T-helper 2 cell (primary cell): ENCODE data around the gene RYR2.
"Not testable (repeated sequence)": the region's sequence is repeated elsewhere in the genome, so short reads cannot be mapped to it uniquely, and the experiment has no call there.

ENCODE experiments used
- DNase-seq, 5 experiments: peaks; one replicate each; pipeline versions ENCODE4 v3.0.0 to v3.0.0-alpha.2; 2012 to 2022

The RYR2 gene

GRCh38 chr1:237270353-237270752, 228.4 kb downstream of the RYR2 start:
- no peak for DNase-seq

DNA sequence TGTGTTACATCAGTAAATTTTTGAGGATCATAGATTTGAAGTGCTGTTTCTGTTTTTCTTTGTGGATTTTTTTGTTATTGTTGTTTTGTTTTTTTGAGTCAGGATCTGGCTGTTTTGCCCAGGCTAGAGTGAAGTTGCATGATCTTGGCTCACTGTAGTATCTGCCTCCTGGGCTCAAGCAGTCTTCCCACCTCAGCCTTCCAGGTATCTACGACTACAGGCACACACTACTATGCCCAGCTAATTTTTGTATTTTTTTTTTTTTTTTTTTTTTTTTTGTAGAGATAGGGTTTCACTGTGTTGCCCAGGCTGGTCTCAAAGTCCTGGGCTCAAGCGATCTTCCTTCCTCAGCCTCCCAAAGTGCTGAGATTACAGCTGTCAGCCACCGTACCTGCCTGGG, 236.0 kb downstream of the RYR2 start:
- not testable (repeated sequence) for DNase-seq

GRCh38 chr1:237279629-237280028, 237.6 kb downstream of the RYR2 start:
- DNase-seq, result no peak

GRCh38 chr1:237281481-237281880, 239.5 kb downstream of the RYR2 start:
- DNase-seq, result no peak

DNA sequence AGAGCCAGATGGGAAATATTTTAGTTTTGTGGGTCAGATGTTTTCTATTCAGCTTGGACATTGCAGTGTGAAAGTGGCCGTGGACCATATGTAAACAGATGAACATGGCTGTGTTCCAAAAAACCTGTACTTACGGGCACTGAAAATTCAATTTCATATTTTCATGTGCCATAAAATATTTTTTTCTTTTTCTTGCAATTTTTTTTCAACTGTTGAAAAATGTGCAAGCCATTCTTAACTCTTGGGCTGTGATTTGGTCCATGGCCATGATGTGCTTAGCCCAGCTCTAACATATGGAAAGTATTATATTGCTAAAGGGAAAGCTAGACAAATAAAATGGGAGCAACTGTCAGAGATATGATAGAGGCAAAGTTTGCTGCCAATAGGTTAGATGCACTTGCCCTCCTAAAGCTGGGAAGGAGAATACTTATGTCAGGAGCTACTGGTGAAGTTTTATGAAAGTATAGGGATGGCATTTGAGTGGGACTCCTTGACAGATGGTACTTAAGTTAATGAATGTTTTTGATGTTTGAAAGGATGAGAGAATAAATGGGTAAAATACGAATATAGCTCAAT, 240.3 kb downstream of the RYR2 start:
- no peak for DNase-seq

DNA sequence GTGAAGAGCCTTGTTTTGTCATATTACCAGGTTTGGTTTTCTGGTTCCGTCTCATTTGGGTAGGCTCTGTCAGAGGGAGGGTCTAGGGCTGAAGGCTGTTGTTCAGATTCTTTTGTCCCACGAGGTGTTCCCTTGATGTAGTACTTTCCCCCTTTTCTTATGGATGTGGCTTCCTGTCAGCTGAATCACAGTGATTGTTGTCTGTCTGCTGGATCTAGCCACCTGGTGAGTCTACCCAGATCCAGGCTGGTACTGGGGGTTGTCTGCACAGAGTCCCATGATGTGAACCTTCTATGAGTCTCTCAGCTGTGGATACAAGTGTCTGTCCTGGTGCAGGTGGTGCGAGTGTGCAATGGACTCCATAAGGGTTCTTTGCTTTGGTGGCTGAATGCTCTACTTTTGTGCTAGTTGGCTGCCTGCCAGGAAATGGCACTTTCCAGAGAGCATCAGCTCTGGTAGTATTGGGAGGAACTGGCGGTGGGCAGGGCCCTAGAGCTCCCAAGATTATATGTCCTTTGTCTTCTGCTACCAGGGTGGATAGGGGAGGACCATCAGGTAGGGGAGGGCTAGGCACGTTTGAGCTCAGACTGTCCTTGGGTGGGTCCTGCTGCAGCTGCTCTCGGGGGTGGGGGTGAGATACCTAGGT, 246.0 kb downstream of the RYR2 start:
- no peak for DNase-seq

DNA sequence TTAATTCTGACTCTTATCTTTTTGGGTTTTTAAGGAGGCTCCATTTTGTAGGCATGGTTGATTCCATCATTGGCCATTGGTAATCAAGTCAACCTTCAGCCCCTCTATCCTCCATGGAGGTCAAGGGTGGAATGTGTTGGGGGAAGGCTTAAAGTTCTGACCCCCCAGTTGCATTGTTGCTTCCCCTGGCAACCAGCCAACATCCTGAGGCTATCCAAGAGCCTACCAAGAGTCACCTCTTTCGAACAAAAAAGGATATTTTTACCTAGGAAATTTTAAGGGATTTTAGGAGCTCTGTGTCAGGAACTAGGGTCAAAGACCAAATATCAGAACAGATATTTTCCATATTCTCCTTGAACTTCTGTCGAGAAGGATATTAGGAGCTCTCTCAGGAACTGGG, 251.8 kb downstream of the RYR2 start:
- no peak for DNase-seq

- DNase-seq, result no peak
These were observed 254.9 kb downstream of the RYR2 start for GRCh38 chr1:237296861-237297260.

- DNase-seq, result no peak
These were observed 258.7 kb downstream of the RYR2 start for GRCh38 chr1:237300642-237301041.

GRCh38 chr1:237303929-237304328, 261.9 kb downstream of the RYR2 start:
- peak in 1 of 5 experiments; percentile 91 for DNase-seq

DNA sequence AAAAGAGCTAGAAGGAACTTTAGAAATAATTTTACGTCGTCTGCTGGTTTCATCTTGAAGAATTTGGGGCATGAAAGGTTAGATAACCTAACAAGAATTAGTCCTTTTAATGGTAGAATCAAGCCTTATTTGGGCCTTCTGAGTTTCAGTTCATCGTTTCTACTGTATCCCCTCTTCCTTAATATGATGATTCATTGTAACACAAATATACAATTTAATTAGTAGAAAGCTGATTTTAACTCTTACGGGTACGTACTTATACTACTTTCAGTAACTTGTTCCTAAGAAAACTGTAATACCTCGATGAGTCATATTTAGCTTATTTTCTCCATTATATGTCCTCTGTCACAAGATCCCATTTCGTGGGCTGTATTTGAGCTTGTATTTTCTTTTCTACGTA, 264.7 kb downstream of the RYR2 start:
- peak in 1 of 5 experiments; percentile 79 for DNase-seq

DNA sequence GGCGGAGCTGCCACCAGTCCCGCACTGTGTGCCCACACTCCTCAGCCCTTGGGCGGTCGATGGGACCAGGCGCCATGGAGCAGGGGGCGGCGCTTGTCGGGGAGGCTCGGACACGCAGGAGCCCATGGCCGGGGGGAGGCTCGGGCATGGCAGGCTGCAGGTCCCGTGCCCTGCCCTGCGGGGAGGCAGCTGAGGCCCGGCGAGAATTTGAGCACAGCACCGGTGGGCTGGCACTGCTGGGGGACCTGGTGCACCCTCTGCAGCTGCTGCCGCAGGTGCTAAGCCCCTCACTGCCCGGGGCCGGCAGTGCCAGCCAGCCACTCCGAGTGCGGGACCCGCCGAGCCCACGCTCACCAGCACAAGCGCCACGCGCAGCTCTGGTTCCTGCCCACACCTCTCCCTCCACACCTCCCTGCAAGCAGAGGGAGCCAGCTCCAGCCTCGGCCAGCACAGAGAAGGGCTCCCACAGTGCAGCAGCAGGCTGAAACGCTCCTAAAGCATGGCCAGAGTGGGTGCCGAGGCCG, 267.7 kb downstream of the RYR2 start:
- no peak for DNase-seq

DNA sequence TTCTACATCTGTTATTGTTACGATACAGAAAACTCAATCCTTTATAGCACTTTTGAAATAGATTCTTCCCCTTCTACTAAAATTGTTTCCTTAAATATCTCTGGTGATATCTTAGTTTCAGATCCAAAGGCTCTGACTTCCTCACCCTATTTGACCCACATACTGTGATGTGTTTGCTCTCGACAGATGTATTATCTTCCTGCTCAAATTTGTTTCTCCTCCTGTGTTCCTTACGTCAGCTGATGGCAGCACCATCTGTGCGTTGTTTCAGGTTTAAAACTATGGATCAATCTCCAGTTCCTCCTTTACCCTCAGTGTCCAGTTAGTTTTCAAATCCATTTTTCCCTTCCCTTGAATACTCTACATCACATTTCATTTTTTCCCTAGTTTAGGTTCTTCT, 274.4 kb downstream of the RYR2 start:
- DNase-seq, result no peak

DNA sequence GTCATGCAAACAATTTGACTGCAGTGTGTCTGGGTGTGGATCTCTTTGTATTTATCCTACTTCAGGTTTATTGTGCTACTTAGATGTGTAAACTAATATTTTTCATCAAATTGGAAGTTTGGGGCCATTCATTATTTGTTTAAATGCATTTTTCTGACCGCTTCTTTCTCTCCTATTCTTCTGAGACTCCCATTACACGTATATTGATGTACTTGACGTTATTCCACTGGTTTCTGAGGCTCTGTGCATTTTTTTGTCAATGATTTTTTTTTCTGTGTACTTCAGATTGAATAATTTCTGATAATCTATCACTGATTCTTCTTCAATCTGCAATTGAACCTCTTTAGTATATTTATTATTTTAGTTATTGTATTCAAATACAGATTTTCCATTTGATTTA, 276.8 kb downstream of the RYR2 start:
- DNase-seq, result no peak

- DNase-seq, result no peak
These were observed 278.9 kb downstream of the RYR2 start for GRCh38 chr1:237320890-237321289.

- no peak for DNase-seq
These were observed 282.2 kb downstream of the RYR2 start for GRCh38 chr1:237324226-237324625.

DNA sequence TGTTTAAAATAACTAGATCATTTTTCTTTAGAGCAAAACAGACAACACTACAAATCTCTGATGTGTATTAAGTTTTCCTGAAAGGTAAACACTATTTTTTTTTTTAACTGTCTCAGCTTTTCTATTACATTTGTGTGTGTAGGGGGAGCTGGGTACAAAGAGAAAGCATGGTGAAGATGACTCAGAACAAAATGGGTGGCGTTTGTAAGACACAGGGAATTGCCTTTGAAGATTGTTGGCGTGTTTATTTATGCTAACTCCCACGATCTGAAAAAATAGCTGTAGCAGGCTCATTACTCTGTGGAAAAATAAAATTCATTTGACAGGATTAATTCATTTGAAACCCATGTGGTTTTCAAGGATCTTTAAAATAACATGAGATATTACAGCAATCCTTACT, 285.1 kb downstream of the RYR2 start:
- DNase-seq, result peak in 1 of 5 experiments; percentile 34

- DNase-seq, result peak in 1 of 5 experiments; percentile 35
These were observed 298.9 kb downstream of the RYR2 start for GRCh38 chr1:237340892-237341291.

GRCh38 chr1:237341391-237341790, 299.4 kb downstream of the RYR2 start:
- no peak for DNase-seq

DNA sequence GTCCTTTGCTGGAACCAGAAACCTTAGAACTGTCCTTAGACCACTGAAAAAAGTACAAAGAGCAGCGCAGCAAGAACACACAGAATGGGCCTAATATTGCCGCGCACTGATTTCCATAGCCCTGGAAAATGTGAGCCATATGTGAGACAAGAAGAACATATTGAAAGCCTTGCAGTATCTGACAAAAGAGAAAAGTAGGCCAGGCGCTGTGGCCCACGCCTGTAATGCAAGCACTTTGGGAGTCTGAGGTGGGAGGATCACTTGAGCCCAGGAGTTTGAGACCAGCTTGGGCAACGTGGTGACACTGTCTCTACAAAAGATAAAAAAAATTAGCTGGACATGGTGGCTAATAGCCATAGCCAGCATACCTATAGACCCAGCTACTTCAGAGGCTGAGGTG, 300.7 kb downstream of the RYR2 start:
- DNase-seq, result no peak

- no peak for DNase-seq
These were observed 310.8 kb downstream of the RYR2 start for GRCh38 chr1:237352747-237353146.

GRCh38 chr1:237353918-237354317, 311.9 kb downstream of the RYR2 start:
- no peak for DNase-seq

- no peak for DNase-seq
These were observed 313.0 kb downstream of the RYR2 start for GRCh38 chr1:237355022-237355421.

- no peak for DNase-seq
These were observed 316.6 kb downstream of the RYR2 start for GRCh38 chr1:237358555-237358954.

DNA sequence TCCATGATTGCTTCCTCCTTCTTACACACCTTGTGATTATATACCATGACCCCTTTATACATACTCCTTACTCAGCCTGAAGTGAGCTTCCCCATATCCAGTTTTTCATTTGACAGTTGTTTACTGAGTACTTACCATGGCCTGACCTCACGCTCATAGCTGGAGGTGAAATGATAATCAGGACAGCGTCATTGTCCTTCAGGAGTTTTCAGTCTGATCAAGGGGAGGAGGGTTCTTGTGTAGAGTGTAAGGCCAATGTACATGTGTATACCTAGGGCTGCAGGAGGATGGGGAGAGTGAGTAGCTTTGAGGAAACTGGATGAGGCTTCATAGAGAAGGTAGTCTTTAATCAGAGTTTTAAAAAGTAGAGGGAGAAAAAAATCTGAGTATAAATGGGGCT, 325.8 kb downstream of the RYR2 start:
- DNase-seq, result no peak
